ENCODE measurements around the gene REXO4. TPM values are rescaled to one million over a fixed set of nuclear protein-coding genes. Genes with fewer than 3 reads are reported as not detected.
"Not testable (repeated sequence)": the region's sequence is repeated elsewhere in the genome, so short reads cannot be mapped to it uniquely, and the experiment has no call there.

The REXO4 gene
- polyA plus RNA-seq, 1 of the 3 experiments (the other 2 are of a cell fraction), result 37.3 TPM

DNA sequence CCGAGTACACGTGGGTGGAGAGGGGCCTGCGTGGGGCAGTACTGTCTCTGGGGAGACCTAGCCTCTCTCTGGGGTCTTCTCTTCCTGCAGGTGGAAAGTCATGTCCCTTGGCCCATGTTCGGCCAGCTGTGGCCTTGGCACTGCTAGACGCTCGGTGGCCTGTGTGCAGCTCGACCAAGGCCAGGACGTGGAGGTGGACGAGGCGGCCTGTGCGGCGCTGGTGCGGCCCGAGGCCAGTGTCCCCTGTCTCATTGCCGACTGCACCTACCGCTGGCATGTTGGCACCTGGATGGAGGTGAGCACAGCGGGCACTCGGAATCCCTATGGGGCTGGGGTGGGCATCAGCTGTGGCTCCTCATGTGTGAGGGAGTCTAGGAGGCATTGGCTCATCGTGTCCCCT lies 36.5 kb upstream of the REXO4 start (continued):
- TF ChIP-seq PBX3 (IDR thresholded peaks at IDR 0.05), result no peak

- no peak for DNase-seq
- Histone ChIP-seq H3K36me3 (replicated peaks in 1 of 2; ENCODE audit: control insufficient read depth in 1 of 2, insufficient read depth in 2 of 2, low read length in 1 of 2) (no peaks in the 10 kb centered on the region), H3K9ac (no peak overlapping the region), H4K20me1 (ENCODE audit: insufficient read depth) (no peaks in the 10 kb centered on the region), H2AFZ (ENCODE audit: low read depth) (no peak overlapping the region), H3K79me2 (ENCODE audit: insufficient read depth) (no peaks in the 10 kb centered on the region), H3K4me1 (ENCODE audit: control insufficient read depth in 1 of 2, insufficient read depth in 2 of 2, low read depth in 1 of 2, low read length in 1 of 2) (peaks cover 0 to 11% of the 10 kb centered on the region in 2 experiments; a peak in 2 of 4 replicates), H3K27ac (ENCODE audit: low read depth in 2 of 2, low read length in 1 of 2) (no peak overlapping the region), H3K4me3 (ENCODE audit: low read depth in 2 of 2, low read length in 1 of 2) (no peak overlapping the region), H3K9me2 (no peaks in the 10 kb centered on the region), H3K27me3 (ENCODE audit: insufficient read depth) (no peaks in the 10 kb centered on the region), H3K9me3 (no peaks in the 10 kb centered on the region), H3K4me2 (no peak overlapping the region), H3F3A (replicated peaks; ENCODE audit: insufficient read depth) (no peaks in the 10 kb centered on the region)
- ChIA-PET CTCF (no interaction called here), POLR2A (interaction anchor here (0.6 kb wide), 2 partner anchors 34 to 542 kb away, joined by 3 read pairs; no protein-coding TSS in a partner anchor)
- no peak for TF ChIP-seq USF1 (IDR thresholded peaks at IDR 0.05; ENCODE audit: borderline replicate concordance, low read depth)
- TF ChIP-seq GATA2 (CRISPR knock-in tag; IDR thresholded peaks at IDR 0.05), result no peak
- WGBS (ENCODE audit: low lambda C conversion rate), result 58% methylated on average over 5 of the region's 11 CpGs
Measured at GRCh38 chr9:133453651-133454050, 35.8 kb upstream of the REXO4 start.

DNA sequence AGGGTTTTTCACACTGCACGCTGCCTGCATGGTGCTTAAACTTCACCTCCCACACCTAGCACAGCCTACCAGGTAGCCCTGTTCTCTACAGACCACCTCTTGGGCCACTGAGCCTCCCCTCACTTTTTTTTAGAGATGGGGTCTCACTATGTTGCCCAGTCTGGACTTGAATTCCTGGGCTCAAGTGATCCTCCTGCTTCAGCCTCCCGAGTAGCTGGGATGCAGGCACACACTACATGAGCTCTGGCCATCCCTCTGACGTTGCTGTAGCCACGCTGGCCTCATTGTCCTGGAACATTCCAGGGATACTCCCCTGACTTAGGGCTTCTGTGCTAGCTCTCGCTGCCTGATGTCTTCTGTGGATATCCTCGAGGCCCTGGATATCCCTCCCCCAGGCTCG lies 34.8 kb upstream of the REXO4 start:
- peaks cover 0 to 14% of the 10 kb centered on the region in 2 experiments; a peak in 2 of 4 replicates for H3K4me1 ChIP-seq (ENCODE audit: control insufficient read depth in 1 of 2, insufficient read depth in 2 of 2, low read depth in 1 of 2, low read length in 1 of 2)
- no peak overlapping the region for H3K4me2 ChIP-seq
- 74% methylated on average over 7 of the region's 7 CpGs for WGBS (ENCODE audit: low lambda C conversion rate)
- ChIA-PET CTCF (no interaction called here), POLR2A (no interaction called here)
- no peaks in the 10 kb centered on the region for H3K9me2 ChIP-seq
- H3K27me3 ChIP-seq (ENCODE audit: insufficient read depth), result no peaks in the 10 kb centered on the region
- H3K27ac ChIP-seq (ENCODE audit: low read depth in 2 of 2, low read length in 1 of 2), result no peak overlapping the region
- no peaks in the 10 kb centered on the region for H3K79me2 ChIP-seq (ENCODE audit: insufficient read depth)
- H3K9me3 ChIP-seq, result no peaks in the 10 kb centered on the region
- no peak overlapping the region for H2AFZ ChIP-seq (ENCODE audit: low read depth)
- H3K9ac ChIP-seq, result no peak overlapping the region
- H3F3A ChIP-seq (replicated peaks; ENCODE audit: insufficient read depth), result no peaks in the 10 kb centered on the region
- DNase-seq, result no peak
- no peaks in the 10 kb centered on the region for H4K20me1 ChIP-seq (ENCODE audit: insufficient read depth)
- H3K36me3 ChIP-seq (replicated peaks in 1 of 2; ENCODE audit: control insufficient read depth in 1 of 2, insufficient read depth in 2 of 2, low read length in 1 of 2), result no peaks in the 10 kb centered on the region
- H3K4me3 ChIP-seq (ENCODE audit: low read depth in 2 of 2, low read length in 1 of 2), result no peak overlapping the region
- TF ChIP-seq, protein P1, sequence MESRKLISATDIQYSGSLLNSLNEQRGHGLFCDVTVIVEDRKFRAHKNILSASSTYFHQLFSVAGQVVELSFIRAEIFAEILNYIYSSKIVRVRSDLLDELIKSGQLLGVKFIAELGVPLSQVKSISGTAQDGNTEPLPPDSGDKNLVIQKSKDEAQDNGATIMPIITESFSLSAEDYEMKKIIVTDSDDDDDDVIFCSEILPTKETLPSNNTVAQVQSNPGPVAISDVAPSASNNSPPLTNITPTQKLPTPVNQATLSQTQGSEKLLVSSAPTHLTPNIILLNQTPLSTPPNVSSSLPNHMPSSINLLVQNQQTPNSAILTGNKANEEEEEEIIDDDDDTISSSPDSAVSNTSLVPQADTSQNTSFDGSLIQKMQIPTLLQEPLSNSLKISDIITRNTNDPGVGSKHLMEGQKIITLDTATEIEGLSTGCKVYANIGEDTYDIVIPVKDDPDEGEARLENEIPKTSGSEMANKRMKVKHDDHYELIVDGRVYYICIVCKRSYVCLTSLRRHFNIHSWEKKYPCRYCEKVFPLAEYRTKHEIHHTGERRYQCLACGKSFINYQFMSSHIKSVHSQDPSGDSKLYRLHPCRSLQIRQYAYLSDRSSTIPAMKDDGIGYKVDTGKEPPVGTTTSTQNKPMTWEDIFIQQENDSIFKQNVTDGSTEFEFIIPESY (IDR thresholded peaks at IDR 0.05; ENCODE audit: borderline replicate concordance, low read depth), result no peak
- TF ChIP-seq, protein P2, sequence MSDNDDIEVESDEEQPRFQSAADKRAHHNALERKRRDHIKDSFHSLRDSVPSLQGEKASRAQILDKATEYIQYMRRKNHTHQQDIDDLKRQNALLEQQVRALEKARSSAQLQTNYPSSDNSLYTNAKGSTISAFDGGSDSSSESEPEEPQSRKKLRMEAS (IDR thresholded peaks at IDR 0.05; ENCODE audit: low read depth), result no peak
- TF ChIP-seq JUND (IDR thresholded peaks at IDR 0.05) (no peak), RFX5 (IDR thresholded peaks at IDR 0.05; ENCODE audit: low read length) (no peak), GABPA (IDR thresholded peaks at IDR 0.05; ENCODE audit: low read depth) (no peak), RAD21 (IDR thresholded peaks at IDR 0.05; ENCODE audit: low read length) (no peak), PBX3 (IDR thresholded peaks at IDR 0.05) (no peak), SIN3A (IDR thresholded peaks at IDR 0.05; ENCODE audit: borderline replicate concordance, low read depth, low read length) (no peak), TCF12 (IDR thresholded peaks at IDR 0.05) (no peak), NRF1 (IDR thresholded peaks at IDR 0.05; ENCODE audit: low read depth, low read length) (no peak)

GRCh38 chr9:133451865-133452264 lies 34.1 kb upstream of the REXO4 start:
- 95% methylated on average over 5 of the region's 5 CpGs for WGBS (ENCODE audit: low lambda C conversion rate)
- H3K9me2 ChIP-seq; H3K9me3 ChIP-seq; DNase-seq; H3K9ac ChIP-seq; H3K4me2 ChIP-seq; POLR2A ChIA-PET; H3K36me3 ChIP-seq (replicated peaks in 1 of 2; ENCODE audit: control insufficient read depth in 1 of 2, insufficient read depth in 2 of 2, low read length in 1 of 2); H2AFZ ChIP-seq (ENCODE audit: low read depth); H4K20me1 ChIP-seq (ENCODE audit: insufficient read depth); H3K79me2 ChIP-seq (ENCODE audit: insufficient read depth); H3K4me3 ChIP-seq (ENCODE audit: low read depth in 2 of 2, low read length in 1 of 2); H3K27ac ChIP-seq (ENCODE audit: low read depth in 2 of 2, low read length in 1 of 2); H3F3A ChIP-seq (replicated peaks; ENCODE audit: insufficient read depth); H3K27me3 ChIP-seq (ENCODE audit: insufficient read depth): not testable (repeated sequence)
- H3K4me1 ChIP-seq (ENCODE audit: control insufficient read depth in 1 of 2, insufficient read depth in 2 of 2, low read depth in 1 of 2, low read length in 1 of 2), result peaks cover 0 to 14% of the 10 kb centered on the region in 2 experiments; a peak in 2 of 4 replicates
- CTCF ChIA-PET, result interaction anchor here (0.6 kb wide), 1 partner anchor 38 kb away, joined by 3 read pairs; no protein-coding TSS in a partner anchor
